ENCODE results near the gene C5.
"Not testable (repeated sequence)": the region's sequence is repeated elsewhere in the genome, so short reads cannot be mapped to it uniquely, and the experiment has no call there.

Gene C5

GRCh38 chr9:121050128-121050988, at the start of gene C5:
C5 (minus strand) TSS chr9:121050275; CDS start chr9:121050246, 29 bp downstream.
- Histone ChIP-seq H3K9me2 (ENCODE audit: low read depth, low read length) (no peaks in the 10 kb centered on the region), H3K27ac (ENCODE audit: low read depth, low read length, poor library complexity, severe bottlenecking) (no peak within 1 kb of the TSS), H3K79me2 (ENCODE audit: insufficient read depth, low read length) (no peaks in the 10 kb centered on the region), H2AFZ (ENCODE audit: low read length) (no peak within 1 kb of the TSS), H3K27me3 (ENCODE audit: insufficient read depth, low read length) (no peaks in the 10 kb centered on the region), H3K4me1 (ENCODE audit: insufficient read depth, low read length, severe bottlenecking) (no peaks in the 10 kb centered on the region), H3K36me3 (ENCODE audit: insufficient read depth, low read length) (no peaks in the 10 kb centered on the region), H3K9me3 (ENCODE audit: low read length) (no peaks in the 10 kb centered on the region), H3K4me2 (ENCODE audit: low read length) (no peak within 1 kb of the TSS), H3K4me3 (ENCODE audit: low read depth, low read length, poor library complexity, severe bottlenecking) (no peak within 1 kb of the TSS), H3K9ac (ENCODE audit: low read length) (no peak within 1 kb of the TSS), H3F3A (ENCODE audit: insufficient read depth, low read length) (no peaks in the 10 kb centered on the region), H4K20me1 (ENCODE audit: insufficient read depth, low read length) (no peaks in the 10 kb centered on the region)
- TF ChIP-seq EZH2 (IDR thresholded peaks at IDR 0.05; ENCODE audit: borderline replicate concordance, low read length), result no peak
- no peak for TF ChIP-seq CTCF (IDR thresholded peaks at IDR 0.05; ENCODE audit: low read length)

- Histone ChIP-seq H3K27me3 (ENCODE audit: insufficient read depth, low read length) (no peaks in the 10 kb centered on the region), H2AFZ (ENCODE audit: low read length) (no peak overlapping the region), H3K79me2 (ENCODE audit: insufficient read depth, low read length) (no peaks in the 10 kb centered on the region), H3K27ac (ENCODE audit: low read depth, low read length, poor library complexity, severe bottlenecking) (no peak overlapping the region), H3K9me2 (ENCODE audit: low read depth, low read length) (no peaks in the 10 kb centered on the region), H3K36me3 (ENCODE audit: insufficient read depth, low read length) (peaks cover 67% of the 10 kb centered on the region), H3K4me3 (ENCODE audit: low read depth, low read length, poor library complexity, severe bottlenecking) (no peak overlapping the region), H3K4me1 (ENCODE audit: insufficient read depth, low read length, severe bottlenecking) (no peaks in the 10 kb centered on the region), H4K20me1 (ENCODE audit: insufficient read depth, low read length) (no peaks in the 10 kb centered on the region), H3F3A (ENCODE audit: insufficient read depth, low read length) (no peaks in the 10 kb centered on the region), H3K9ac (ENCODE audit: low read length) (no peak overlapping the region), H3K9me3 (ENCODE audit: low read length) (peaks cover 8% of the 10 kb centered on the region; the same call in 1 of the 2 replicates), H3K4me2 (ENCODE audit: low read length) (no peak overlapping the region)
- TF ChIP-seq EZH2 (IDR thresholded peaks at IDR 0.05; ENCODE audit: borderline replicate concordance, low read length), result no peak
- no peak for TF ChIP-seq CTCF (IDR thresholded peaks at IDR 0.05; ENCODE audit: low read length)
These were observed 48.6 kb upstream of the C5 start for GRCh38 chr9:121098567-121099198.

DNA sequence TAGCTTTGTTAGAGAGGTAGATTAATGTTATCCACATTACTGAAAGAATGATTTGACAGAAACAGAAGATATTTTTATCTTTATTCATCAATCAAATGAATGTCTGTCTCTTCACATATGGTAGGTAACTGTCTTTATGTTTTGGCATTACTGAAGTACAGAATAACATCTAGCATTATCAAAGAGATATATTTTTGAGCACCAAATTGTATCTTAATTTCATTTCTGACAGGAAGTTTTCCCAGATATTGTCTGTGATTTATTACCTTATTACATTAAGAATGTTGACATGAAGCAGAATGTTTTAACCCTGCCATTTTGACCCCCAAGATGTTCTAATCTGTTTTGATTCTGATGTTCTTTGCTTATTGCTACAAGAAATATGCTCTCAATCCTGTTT, 45.0 kb upstream of the C5 start:
- Histone ChIP-seq H3F3A (ENCODE audit: insufficient read depth, low read length) (no peaks in the 10 kb centered on the region), H3K27ac (ENCODE audit: low read depth, low read length, poor library complexity, severe bottlenecking) (no peak overlapping the region), H3K4me1 (ENCODE audit: insufficient read depth, low read length, severe bottlenecking) (no peaks in the 10 kb centered on the region), H3K79me2 (ENCODE audit: insufficient read depth, low read length) (no peaks in the 10 kb centered on the region), H3K36me3 (ENCODE audit: insufficient read depth, low read length) (peaks cover 89% of the 10 kb centered on the region), H2AFZ (ENCODE audit: low read length) (no peak overlapping the region), H3K9me3 (ENCODE audit: low read length) (peaks cover 8% of the 10 kb centered on the region; the same call in 1 of the 2 replicates), H4K20me1 (ENCODE audit: insufficient read depth, low read length) (no peaks in the 10 kb centered on the region), H3K4me3 (ENCODE audit: low read depth, low read length, poor library complexity, severe bottlenecking) (no peak overlapping the region), H3K4me2 (ENCODE audit: low read length) (no peak overlapping the region), H3K9ac (ENCODE audit: low read length) (no peak overlapping the region), H3K27me3 (ENCODE audit: insufficient read depth, low read length) (no peaks in the 10 kb centered on the region), H3K9me2 (ENCODE audit: low read depth, low read length) (no peaks in the 10 kb centered on the region)
- no peak for TF ChIP-seq EZH2 (IDR thresholded peaks at IDR 0.05; ENCODE audit: borderline replicate concordance, low read length)
- TF ChIP-seq CTCF (IDR thresholded peaks at IDR 0.05; ENCODE audit: low read length), result no peak

GRCh38 chr9:121090743-121091142, 40.7 kb upstream of the C5 start:
- H3K4me1 ChIP-seq (ENCODE audit: insufficient read depth, low read length, severe bottlenecking), result not testable (repeated sequence)
- H3K36me3 ChIP-seq (ENCODE audit: insufficient read depth, low read length), result peaks cover 90% of the 10 kb centered on the region

More at GRCh38 chr9:121090743-121091142, 40.7 kb upstream of the C5 start:
- H3K9me3 ChIP-seq (ENCODE audit: low read length); H3F3A ChIP-seq (ENCODE audit: insufficient read depth, low read length); H3K27me3 ChIP-seq (ENCODE audit: insufficient read depth, low read length); H4K20me1 ChIP-seq (ENCODE audit: insufficient read depth, low read length); H2AFZ ChIP-seq (ENCODE audit: low read length); H3K4me2 ChIP-seq (ENCODE audit: low read length); H3K9ac ChIP-seq (ENCODE audit: low read length); H3K9me2 ChIP-seq (ENCODE audit: low read depth, low read length); H3K4me3 ChIP-seq (ENCODE audit: low read depth, low read length, poor library complexity, severe bottlenecking); H3K27ac ChIP-seq (ENCODE audit: low read depth, low read length, poor library complexity, severe bottlenecking): not testable (repeated sequence)
- H3K79me2 ChIP-seq (ENCODE audit: insufficient read depth, low read length), result peaks cover 13% of the 10 kb centered on the region

Data from OCI-LY1 (cell line).